Psoas muscle (tissue), 8 donors: ENCODE measurements around the gene COL13A1. TPM values are rescaled to one million over a fixed set of nuclear protein-coding genes. Genes with fewer than 3 reads are reported as not detected.

ENCODE experiments used
- ATAC-seq, 4 donors: fragments of 200-7000 bp; cut with Tn5 transposase; one replicate each; pipeline ENCODE4 v1.9.1; 2020; ENCODE audit warnings: moderate library complexity in 3 of 4, mild to moderate bottlenecking in 2 of 4
- DNase-seq, 2 donors: peaks; one replicate each; pipeline ENCODE4 v3.0.0-alpha.2; 2020
- H3K27ac ChIP-seq: fragments of 200-600 bp; one replicate; pipeline ENCODE4 v1.8.0; 2022
- H3K27me3 ChIP-seq, 3 donors: fragments of 200-600 bp in 1 of 3; one replicate each; pipeline versions ENCODE4 v1.6.1 to v1.8.0; 2013 to 2022; ENCODE audit warnings: low read length in 2 of 3, mild to moderate bottlenecking in 2 of 3, moderate library complexity in 1 of 3; ENCODE audit not compliant: insufficient read depth in 3 of 3
- H3K36me3 ChIP-seq, 2 donors: fragments of 200-600 bp in 1 of 2; one replicate each; pipeline versions ENCODE4 v1.6.1 to v1.8.0; 2013 to 2022; ENCODE audit warnings: low read depth in 1 of 2, mild to moderate bottlenecking in 1 of 2, moderate library complexity in 1 of 2; ENCODE audit not compliant: insufficient read depth in 1 of 2
- H3K4me1 ChIP-seq: fragments of 200-600 bp; one replicate; pipeline ENCODE4 v1.8.0; 2022
- H3K4me3 ChIP-seq: fragments of 200-600 bp; one replicate; pipeline ENCODE4 v1.8.0; 2022; ENCODE audit warnings: mild to moderate bottlenecking
- H3K9me3 ChIP-seq: fragments of 200-600 bp; one replicate; pipeline ENCODE4 v1.8.0; 2022
- CTCF ChIP-seq: fragments of 200-600 bp; IDR thresholded peaks from one replicate; pipeline ENCODE4 v1.8.0; 2022; ENCODE audit warnings: antibody characterized with exemption
- WGBS, 3 donors: extraction: QIAGEN DNeasy Blood & Tissue Kit; methylation state at CpG; one replicate each; pipeline versions ENCODE4 v1.1.6 to v1.1.7; 2013; 5-methylcytosine and 5-hydroxymethylcytosine counted together
- intact Hi-C, 2 donors: fragments of 100-400 bp; cut with DNase I; formaldehyde crosslinking; loops; one replicate each; pipeline versions ENCODE4 v1.11.0 to v1.14.2; 2022
- polyA plus RNA-seq, 3 donors: library from polyadenylated mRNA; stranded (reverse); fragments of 200-250 nt; gene quantifications; one replicate each; pipeline ENCODE4 v1.2.3, GENCODE V29; 2013
- total RNA-seq, 4 donors: library from RNA; stranded (reverse); fragmentation: NEBNext Ultra II Directional in 2 of 4; extraction: Animal tissue kit (Norgen Biotek cat#: 25700) in 2 of 4; gene quantifications; one replicate each; pipeline versions ENCODE4 v1.2.1 to v1.2.4, GENCODE V29; 2021 to 2023
- donor health status: healthy with polysubstance abuse.
- donor health status: DM: no; HTN: no; CAD: no; lungs with moderate emphysema.
- donor health status: Bipolar disorder and iron deficiency.
- donor health status: healthy.
- donor health status: DM: yes; HTN: yes; CAD: no.
- donor health status: DM: no; HTN: no; CAD: no.
- donor health status: DM: no; HTN: no; CAD: no.
- donor health status: DM: yes; HTN: yes; CAD: no.

Gene COL13A1
- total and polyA plus RNA-seq, 7 donors = 0.35 to 10.7 (median 2.6) TPM

GRCh38 chr10:69956741-69957230 is 155.1 kb downstream of the COL13A1 start:
- no peaks in the 10 kb centered on the region for H3K4me1 ChIP-seq
- WGBS, 3 donors = 82 to 86% (median 85%) methylated on average over 7 of the region's 7 CpGs
- no peak overlapping the region for H3K4me3 ChIP-seq
- DNase-seq (no peak), ATAC-seq (no peak)
- peaks cover 0 to 15% of the 10 kb centered on the region in 2 donors for H3K36me3 ChIP-seq
- no peak for TF ChIP-seq CTCF
- no peaks in the 10 kb centered on the region for H3K27me3 ChIP-seq
- intact Hi-C loops = no loop called here
- H3K27ac ChIP-seq = no peak overlapping the region
- no peaks in the 10 kb centered on the region for H3K9me3 ChIP-seq

GRCh38 chr10:69957241-69957885 is 155.7 kb downstream of the COL13A1 start:
- 88 to 90% (median 90%) methylated on average over 7 of the region's 7 CpGs for WGBS, 3 donors
- H3K9me3 ChIP-seq = no peaks in the 10 kb centered on the region
- intact Hi-C loops = no loop called here
- TF ChIP-seq CTCF = no peak
- ATAC-seq = no peak
- H3K4me3 ChIP-seq = no peak overlapping the region
- no peak for DNase-seq
- H3K4me1 ChIP-seq = no peaks in the 10 kb centered on the region
- H3K27me3 ChIP-seq = no peaks in the 10 kb centered on the region
- no peak overlapping the region for H3K27ac ChIP-seq
- H3K36me3 ChIP-seq = peaks cover 0 to 15% of the 10 kb centered on the region in 2 donors

- TF ChIP-seq CTCF = peak; percentile 62
- WGBS, 3 donors = 88 to 89% (median 88%) methylated on average over 6 of the region's 6 CpGs
Observed at GRCh38 chr10:69957886-69958555, 156.3 kb downstream of the COL13A1 start.

GRCh38 chr10:69958556-69958902 is 156.8 kb downstream of the COL13A1 start:
- Histone ChIP-seq H3K4me1 (no peaks in the 10 kb centered on the region), H3K27ac (no peak overlapping the region), H3K9me3 (no peaks in the 10 kb centered on the region), H3K36me3 (peaks cover 0 to 15% of the 10 kb centered on the region in 2 donors), H3K27me3 (no peaks in the 10 kb centered on the region), H3K4me3 (no peak overlapping the region)
- intact Hi-C loops = no loop called here
- no peak for ATAC-seq
- no peak for DNase-seq
- peak; percentile 3 for TF ChIP-seq CTCF

More at GRCh38 chr10:69957886-69958555, 156.3 kb downstream of the COL13A1 start:
- H3K4me3 ChIP-seq = no peak overlapping the region
- no peaks in the 10 kb centered on the region for H3K27me3 ChIP-seq
- H3K27ac ChIP-seq = no peak overlapping the region
- no peaks in the 10 kb centered on the region for H3K4me1 ChIP-seq
- DNase-seq (no peak), ATAC-seq (peak; percentile 25 to 78 (median 58))
- peaks cover 0 to 15% of the 10 kb centered on the region in 2 donors for H3K36me3 ChIP-seq
- H3K9me3 ChIP-seq = no peaks in the 10 kb centered on the region
- intact Hi-C loops = no loop called here
